HG03039 (cell line): ENCODE measurements around the gene PCDHGA7.
"Not testable (repeated sequence)": the region's sequence is repeated elsewhere in the genome, so short reads cannot be mapped to it uniquely, and the experiment has no call there.

ENCODE experiments used
- ATAC-seq: cut with Tn5 transposase; IDR thresholded peaks from one replicate; pipeline ENCODE4 v1.9.1; 2021; ENCODE audit warnings: mild to moderate bottlenecking, moderate library complexity; ENCODE audit not compliant: unreplicated experiment

Gene PCDHGA7

GRCh38 chr5:141397756-141398551, 15.4 kb downstream of the PCDHGA7 start, which contains the start of gene PCDHGB5:
Gene PCDHGB5 (plus strand): TSS chr5:141397947. CDS start chr5:141398128, 181 bp downstream.
- ATAC-seq, result peak; percentile 87

GRCh38 chr5:141398608-141399007, 16.1 kb downstream of the PCDHGA7 start:
- no peak for ATAC-seq

GRCh38 chr5:141399555-141400258, 17.2 kb downstream of the PCDHGA7 start:
- no peak for ATAC-seq

GRCh38 chr5:141402553-141403243, 20.2 kb downstream of the PCDHGA7 start, which contains the start of gene PCDHGA9:
Gene PCDHGA9 (plus strand): TSS chr5:141402778. CDS start chr5:141402953, 175 bp downstream.
- ATAC-seq, result no peak

GRCh38 chr5:141403387-141403786, 20.8 kb downstream of the PCDHGA7 start:
- ATAC-seq, result no peak

- not testable (repeated sequence) for ATAC-seq
Measured at GRCh38 chr5:141407790-141408505, 25.4 kb downstream of the PCDHGA7 start, which contains the start of gene PCDHGB6. Gene PCDHGB6 (plus strand): TSS chr5:141408021. CDS start chr5:141408203, 182 bp downstream.

GRCh38 chr5:141409598-141410306, 27.2 kb downstream of the PCDHGA7 start:
- no peak for ATAC-seq

- ATAC-seq, result no peak
Measured at GRCh38 chr5:141411575-141411974, 29.0 kb downstream of the PCDHGA7 start.

- ATAC-seq, result peak; percentile 63
Measured at GRCh38 chr5:141412854-141413539, 30.5 kb downstream of the PCDHGA7 start, which contains the start of gene PCDHGA10. Gene PCDHGA10 (plus strand): TSS chr5:141412987. CDS start chr5:141413176, 189 bp downstream.

GRCh38 chr5:141413540-141414069, 31.1 kb downstream of the PCDHGA7 start:
- ATAC-seq, result no peak

- not testable (repeated sequence) for ATAC-seq
Measured at GRCh38 chr5:141414548-141415274, 32.2 kb downstream of the PCDHGA7 start.

GRCh38 chr5:141415275-141415618, 32.7 kb downstream of the PCDHGA7 start:
- not testable (repeated sequence) for ATAC-seq

- peak; percentile 81 for ATAC-seq
Measured at GRCh38 chr5:141417494-141418172, 35.1 kb downstream of the PCDHGA7 start, which contains the start of gene PCDHGB7. Gene PCDHGB7 (plus strand): TSS chr5:141417677. CDS start chr5:141417860, 183 bp downstream.

- ATAC-seq, result no peak
Measured at GRCh38 chr5:141419074-141419880, 36.7 kb downstream of the PCDHGA7 start.

GRCh38 chr5:141420855-141421488, 38.4 kb downstream of the PCDHGA7 start, which contains the start of gene PCDHGA11:
Gene PCDHGA11 (plus strand): TSS chr5:141421051. CDS start chr5:141421228, 177 bp downstream.
- ATAC-seq, result no peak

- ATAC-seq, result no peak
Measured at GRCh38 chr5:141421489-141421855, 38.9 kb downstream of the PCDHGA7 start.
